BJ (cell line): Measurements from ENCODE around the gene C10orf105. TPM values are rescaled to one million over a fixed set of nuclear protein-coding genes. Genes with fewer than 3 reads are reported as not detected.

ENCODE experiments used
- CTCF ChIA-PET: fragments of 350-600 bp; formaldehyde crosslinking; extraction: SDS; loops from one replicate; lab custom pipeline; 2021; ENCODE audit warnings: antibody characterized with exemption, inconsistent platforms; lab: Yijun Ruan, JAX
- POLR2A ChIA-PET: fragments of 300-600 bp; sonication (Branson Sonifier 250); formaldehyde crosslinking; extraction: SDS; loops from one replicate; lab custom pipeline; 2021; ENCODE audit warnings: antibody characterized with exemption; lab: Charles Lee
- DNase-seq: peaks from one replicate; pipeline ENCODE4 v3.0.0-alpha.2; 2011; ENCODE audit warnings: low read depth
- H3K27me3 ChIP-seq: 2 replicates; pipeline ENCODE4 v1.6.0; 2011; ENCODE audit warnings: low read length; ENCODE audit not compliant: control insufficient read depth, insufficient read depth
- H3K36me3 ChIP-seq: 2 replicates; pipeline ENCODE4 v1.5.1; 2011; ENCODE audit warnings: low read length; ENCODE audit not compliant: control insufficient read depth, insufficient read depth
- H3K4me3 ChIP-seq: 2 replicates; pipeline ENCODE4 v1.5.1; 2011; ENCODE audit warnings: low read depth, mild to moderate bottlenecking, control low read depth, low read length
- CTCF ChIP-seq: IDR thresholded peaks from 2 replicates; pipeline ENCODE4 v1.5.1; 2011; ENCODE audit warnings: low read depth, mild to moderate bottlenecking, control low read depth, inconsistent platforms, low read length, moderate library complexity; ENCODE audit not compliant: insufficient read depth
- polyA plus RNA-seq: library from polyadenylated mRNA; depleted of rRNA; stranded (reverse); fragments of >200 nt; gene quantifications from 2 replicates; pipeline ENCODE4 v1.2.3, GENCODE V29; 2011

C10orf105 gene
- polyA plus RNA-seq, 1 experiment: 1.1 TPM

GRCh38 chr10:71753091-71753959 is 33.7 kb upstream of the C10orf105 start:
- DNase-seq: no peak
- TF ChIP-seq CTCF: no peak
- POLR2A ChIA-PET: no interaction called here
- CTCF ChIA-PET: interaction anchor here (0.8 to 1.8 kb wide), 5 partner anchors 20 to 56 kb away, joined by 3 to 7 read pairs (median 3); partner anchors contain the start of gene VSIR
- Histone ChIP-seq H3K36me3 (peaks cover 56% of the 10 kb centered on the region), H3K27me3 (no peaks in the 10 kb centered on the region), H3K4me3 (no peak overlapping the region)

GRCh38 chr10:71752391-71753090 is 33.0 kb upstream of the C10orf105 start:
- TF ChIP-seq CTCF: no peak
- ChIA-PET CTCF (interaction anchor here (0.7 to 1.8 kb wide), 6 partner anchors 12 to 55 kb away, joined by 3 to 7 read pairs (median 3); partner anchors contain the start of gene VSIR), POLR2A (interaction anchor here (0.6 kb wide), 1 partner anchor 24 kb away, joined by 3 read pairs; no protein-coding TSS in a partner anchor)
- no peak for DNase-seq
- Histone ChIP-seq H3K27me3 (no peaks in the 10 kb centered on the region), H3K4me3 (no peak overlapping the region), H3K36me3 (peaks cover 52% of the 10 kb centered on the region)

GRCh38 chr10:71751515-71752224 is 32.1 kb upstream of the C10orf105 start:
- POLR2A ChIA-PET: interaction anchor here (0.6 kb wide), 1 partner anchor 23 kb away, joined by 3 read pairs; no protein-coding TSS in a partner anchor
- no peaks in the 10 kb centered on the region for H3K27me3 ChIP-seq
- no peak overlapping the region for H3K4me3 ChIP-seq
- H3K36me3 ChIP-seq: peaks cover 49% of the 10 kb centered on the region
- CTCF ChIA-PET: interaction anchor here (1.3 to 1.8 kb wide), 3 partner anchors 21 to 55 kb away, joined by 3 to 7 read pairs (median 5); partner anchors contain the start of gene VSIR
- DNase-seq: no peak
- no peak for TF ChIP-seq CTCF

- no peaks in the 10 kb centered on the region for H3K27me3 ChIP-seq
- no peak for TF ChIP-seq CTCF
- H3K4me3 ChIP-seq: no peak overlapping the region
- no peak for DNase-seq
- ChIA-PET POLR2A (no interaction called here), CTCF (no interaction called here)
- peaks cover 49% of the 10 kb centered on the region for H3K36me3 ChIP-seq
These were observed 31.4 kb upstream of the C10orf105 start for GRCh38 chr10:71750986-71751385.
